HFFc6 (cell line): Measurements from ENCODE around the gene ACSL3. TPM values are rescaled to one million over a fixed set of nuclear protein-coding genes. Genes with fewer than 3 reads are reported as not detected.
A peak's percentile ranks its signal among the peaks of the same experiment; 100 is the strongest.

ENCODE experiments used
- DNase-seq: peaks from one replicate; pipeline ENCODE4 v3.0.0-alpha.2; 2018
- H3K27ac Mint-ChIP-seq: 2 replicates; pipeline ENCODE4 v1.8.0; 2020; ENCODE audit warnings: mild to moderate bottlenecking, mixed read lengths
- H3K27me3 Mint-ChIP-seq: 2 replicates; pipeline ENCODE4 v1.8.0; 2021; ENCODE audit warnings: mild to moderate bottlenecking, moderate library complexity, mixed read lengths; ENCODE audit not compliant: insufficient read depth
- H3K36me3 Mint-ChIP-seq: 2 replicates; pipeline ENCODE4 v1.8.0; 2021; ENCODE audit warnings: low read depth, mixed read lengths
- H3K4me1 Mint-ChIP-seq: 2 replicates; pipeline ENCODE4 v1.8.0; 2020; ENCODE audit warnings: low read depth, mixed read lengths
- H3K4me3 Mint-ChIP-seq: 2 replicates; pipeline ENCODE4 v1.8.0; 2020; ENCODE audit warnings: mild to moderate bottlenecking, moderate library complexity, mixed read lengths
- H3K9me3 Mint-ChIP-seq: 2 replicates; pipeline ENCODE4 v1.8.0; 2020; ENCODE audit warnings: mild to moderate bottlenecking, mixed read lengths
- CTCF ChIP-seq: fragments of 200-600 bp; sonication (generic); IDR thresholded peaks from 2 replicates; pipeline ENCODE4 v1.5.0; 2021; ENCODE audit warnings: antibody characterized with exemption, mild to moderate bottlenecking
- total RNA-seq, 6 experiments: library from RNA; stranded (reverse); fragmentation: NEBNext Ultra II Directional; extraction: Animal tissue kit (Norgen Biotek cat#: 25700); gene quantifications; 2 replicates in 1 of 6; 3 replicates in 5 of 6; pipeline ENCODE4 v1.2.3, GENCODE V29; 2021

ACSL3 gene
- total RNA-seq, 6 experiments from 2014 or later: 64.5 to 119 (median 87.8) TPM

DNA sequence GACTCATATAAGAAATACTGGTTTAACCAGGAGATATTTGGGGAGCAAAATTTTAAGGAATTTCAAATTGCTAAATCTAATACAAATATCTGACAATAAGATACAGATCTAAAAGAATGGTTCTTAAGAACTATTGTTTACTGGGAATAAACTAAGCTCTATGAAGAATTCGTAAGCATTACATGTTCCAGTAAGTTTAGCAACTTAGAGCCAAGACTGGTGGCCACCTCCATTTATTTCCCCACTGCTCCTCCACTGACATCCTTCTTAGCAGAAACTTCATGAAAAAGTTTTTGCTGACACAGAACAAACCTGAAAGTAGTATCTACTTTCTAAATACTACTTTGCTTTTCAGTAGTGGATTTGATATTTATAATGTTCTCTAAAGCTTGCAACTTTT lies 83.0 kb downstream of the ACSL3 start:
- Mint-ChIP-seq H3K4me1 (peaks cover 72% of the 10 kb centered on the region), H3K36me3 (0 out of 2 replicates have a peak, but pooled peaks cover 16% of the 10 kb centered on the region), H3K4me3 (peak overlapping the region; percentile 71), H3K27me3 (no peaks in the 10 kb centered on the region; the same call in 1 of the 2 replicates), H3K9me3 (no peaks in the 10 kb centered on the region), H3K27ac (peak overlapping the region; percentile 74)
- peak; percentile 20 for DNase-seq
- TF ChIP-seq CTCF: no peak

DNA sequence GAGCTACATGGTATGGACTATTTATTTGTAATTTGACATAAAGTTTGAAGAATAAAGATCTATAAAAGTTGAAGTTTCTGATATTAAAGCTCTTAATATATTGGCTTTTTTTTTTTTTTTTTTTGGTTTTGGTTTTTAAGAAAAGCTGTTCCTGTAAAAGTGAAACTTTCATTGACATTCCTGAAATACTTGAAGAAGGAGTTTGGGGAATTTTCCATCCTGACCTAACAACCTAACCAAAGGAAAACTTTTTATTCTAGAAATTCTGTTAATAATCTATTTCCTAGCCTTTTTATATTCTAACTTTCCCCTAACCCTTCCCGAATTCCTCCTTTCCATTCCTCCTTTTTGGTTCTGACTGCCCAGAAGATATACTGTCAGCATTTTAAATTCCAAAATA lies 83.7 kb downstream of the ACSL3 start:
- Mint-ChIP-seq H3K4me3 (peak overlapping the region; percentile 71), H3K4me1 (peaks cover 70% of the 10 kb centered on the region), H3K27ac (peak overlapping the region; percentile 74), H3K27me3 (no peaks in the 10 kb centered on the region; the same call in 1 of the 2 replicates), H3K9me3 (no peaks in the 10 kb centered on the region), H3K36me3 (0 out of 2 replicates have a peak, but pooled peaks cover 12% of the 10 kb centered on the region)
- TF ChIP-seq CTCF: no peak
- no peak for DNase-seq

GRCh38 chr2:222944971-222945740 lies 84.3 kb downstream of the ACSL3 start:
- H3K4me3 Mint-ChIP-seq: peak overlapping the region; percentile 71
- H3K27me3 Mint-ChIP-seq: no peaks in the 10 kb centered on the region; the same call in 1 of the 2 replicates
- 0 out of 2 replicates have a peak, but pooled peaks cover 12% of the 10 kb centered on the region for H3K36me3 Mint-ChIP-seq
- no peaks in the 10 kb centered on the region for H3K9me3 Mint-ChIP-seq
- no peak for TF ChIP-seq CTCF
- H3K27ac Mint-ChIP-seq: peak overlapping the region; percentile 74; the same call in 1 of the 2 replicates
- peaks cover 74% of the 10 kb centered on the region for H3K4me1 Mint-ChIP-seq
- DNase-seq: no peak

DNA sequence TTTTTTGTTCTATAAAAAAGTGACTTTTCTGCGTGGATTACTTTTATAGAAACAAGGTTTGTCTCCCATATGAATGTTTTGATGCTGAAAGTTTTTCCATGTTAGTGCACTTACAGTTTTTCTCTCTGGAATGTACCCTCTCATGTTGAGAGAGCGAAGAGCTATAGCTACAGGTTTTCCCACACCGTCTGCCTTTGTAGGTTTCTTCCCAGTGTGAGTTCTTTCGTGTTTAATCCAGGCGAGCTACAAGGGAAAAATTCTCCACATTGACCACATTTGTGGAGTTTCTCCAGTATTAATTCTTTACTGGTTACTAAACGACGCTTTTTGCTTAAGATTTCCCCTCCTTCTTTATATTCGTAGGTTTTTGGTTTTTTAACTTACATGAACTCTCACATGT lies 85.1 kb downstream of the ACSL3 start:
- no peak overlapping the region for H3K27ac Mint-ChIP-seq
- no peaks in the 10 kb centered on the region; the same call in 1 of the 2 replicates for H3K27me3 Mint-ChIP-seq
- H3K4me1 Mint-ChIP-seq: peaks cover 81% of the 10 kb centered on the region
- no peak for DNase-seq
- H3K4me3 Mint-ChIP-seq: no peak overlapping the region
- 0 out of 2 replicates have a peak, but pooled peaks cover 12% of the 10 kb centered on the region for H3K36me3 Mint-ChIP-seq
- TF ChIP-seq CTCF: no peak
- H3K9me3 Mint-ChIP-seq: no peaks in the 10 kb centered on the region

DNA sequence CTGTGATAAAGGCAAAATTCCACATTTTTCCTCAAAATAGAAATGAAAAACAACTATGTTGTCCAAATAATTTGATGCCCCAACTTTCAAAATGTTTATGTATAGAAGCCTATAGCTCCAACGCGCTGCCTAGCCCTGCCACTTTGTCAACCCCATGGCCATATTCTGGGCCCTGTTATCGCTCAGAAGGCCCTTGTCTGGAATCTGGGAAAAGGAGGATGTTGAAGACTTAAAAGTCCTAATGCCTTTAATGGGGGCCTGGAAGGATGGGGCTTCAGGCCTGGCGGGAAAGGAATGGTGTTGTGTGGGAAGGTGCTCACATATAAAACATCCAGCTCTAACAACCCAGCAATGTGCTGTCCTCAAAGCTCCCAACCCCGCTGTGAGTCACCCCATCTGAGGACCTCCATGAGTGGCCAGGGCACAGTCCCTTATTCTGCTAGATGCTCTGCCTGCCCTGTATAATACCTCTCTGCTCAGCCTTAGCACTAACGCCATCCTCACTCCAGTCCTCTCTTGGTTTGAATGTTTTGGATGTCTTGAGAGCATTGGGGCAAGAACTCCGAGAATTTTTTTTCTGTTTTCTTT lies 86.0 kb downstream of the ACSL3 start:
- no peak overlapping the region for H3K4me3 Mint-ChIP-seq
- no peaks in the 10 kb centered on the region; the same call in 1 of the 2 replicates for H3K27me3 Mint-ChIP-seq
- H3K36me3 Mint-ChIP-seq: 0 out of 2 replicates have a peak, but pooled peaks cover 12% of the 10 kb centered on the region
- H3K4me1 Mint-ChIP-seq: peaks cover 82% of the 10 kb centered on the region
- 0 out of 2 replicates have a peak overlapping the region, but pooled peaks have one; percentile 20 for H3K27ac Mint-ChIP-seq
- TF ChIP-seq CTCF: no peak
- no peaks in the 10 kb centered on the region for H3K9me3 Mint-ChIP-seq
- DNase-seq: no peak
